NK-92 treated with Interleukin-12 subunit alpha and Interleukin-12 subunit beta, amount 100 ng/mL, for 24 hours (cell line): Measurements from ENCODE around the gene KDM1B.
A peak's percentile ranks its signal among the peaks of the same experiment; 100 is the strongest.
"Not testable (repeated sequence)": the region's sequence is repeated elsewhere in the genome, so short reads cannot be mapped to it uniquely, and the experiment has no call there.

ENCODE experiments used
- DNase-seq: peaks from one replicate; lab custom pipeline; 2025; lab: John Stamatoyannopoulos, UW

KDM1B gene

DNA sequence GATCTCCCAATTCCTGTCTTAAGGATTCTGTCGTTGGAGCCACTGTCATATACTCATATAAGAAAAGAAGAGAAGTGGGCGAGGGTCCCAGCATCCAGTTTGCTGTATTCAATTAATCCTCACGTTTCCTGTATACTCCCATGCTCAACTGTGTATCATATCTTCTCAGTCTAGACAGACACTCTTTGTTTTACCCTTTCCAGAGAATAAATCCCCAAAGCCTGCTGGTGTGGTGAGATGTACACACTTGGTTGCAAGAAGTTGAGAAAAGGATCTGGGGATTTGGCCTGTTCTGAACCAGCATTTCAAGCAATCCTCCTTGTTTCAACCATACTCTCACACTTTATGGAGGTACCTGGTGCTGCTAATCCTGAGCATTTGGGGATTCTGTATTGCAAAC, 3.4 kb upstream of the KDM1B start:
- no peak for DNase-seq

DNA sequence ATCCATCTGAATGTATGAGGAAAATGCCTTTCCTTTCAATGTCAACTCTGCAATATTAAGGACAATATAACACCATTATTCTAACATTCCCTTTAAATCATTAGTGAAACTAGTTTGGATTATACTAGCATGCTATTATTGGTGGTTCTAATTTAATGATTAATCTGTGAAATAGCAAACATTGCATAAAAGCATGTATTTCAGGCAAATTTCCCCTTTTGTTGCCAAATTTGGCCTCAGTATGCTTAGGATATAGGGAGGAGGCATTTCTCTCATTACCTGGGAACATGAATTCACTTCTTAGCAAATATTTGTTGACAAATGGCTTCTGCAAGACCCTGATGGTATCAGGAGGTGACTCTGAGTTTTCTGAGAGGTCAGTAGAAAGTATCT, 1.9 kb upstream of the KDM1B start:
- no peak for DNase-seq

DNA sequence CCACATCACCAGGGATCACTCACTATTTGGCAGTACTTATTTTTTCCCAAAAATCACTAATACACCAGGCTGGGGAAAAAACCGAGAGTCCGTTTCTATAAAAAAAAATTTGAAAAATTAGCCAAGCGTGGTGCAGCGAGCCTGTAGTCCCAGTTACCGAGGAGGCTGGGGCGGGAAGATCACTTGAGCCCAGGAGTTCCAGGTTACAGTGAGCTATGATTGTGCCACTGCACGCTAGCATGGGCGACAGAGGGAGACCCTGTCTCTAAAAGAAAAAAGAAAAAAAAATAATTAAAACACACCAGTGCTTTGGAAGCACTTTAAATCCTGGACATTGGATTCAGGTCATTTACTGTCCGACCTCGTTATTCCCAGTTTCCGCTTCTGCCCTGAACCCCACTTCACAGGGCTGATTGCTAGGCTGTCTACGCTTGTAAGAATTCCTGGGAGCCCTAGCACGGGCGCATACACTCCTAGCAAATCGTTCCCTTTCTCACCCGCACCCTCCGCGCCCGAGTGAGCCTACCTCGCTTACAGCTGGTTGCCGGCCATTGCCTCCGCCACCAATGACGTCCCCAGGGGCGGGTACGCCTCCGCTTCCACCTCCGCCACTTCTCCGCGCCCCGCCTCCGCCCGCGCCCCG, 594 bp upstream of the KDM1B start, which contains the start of gene TPMT:
TSS of gene TPMT (minus strand) at position 571 of the 643 bp plus-strand sequence. CDS start 5,950 bp downstream, outside the sequence.
- DNase-seq, result no peak

DNA sequence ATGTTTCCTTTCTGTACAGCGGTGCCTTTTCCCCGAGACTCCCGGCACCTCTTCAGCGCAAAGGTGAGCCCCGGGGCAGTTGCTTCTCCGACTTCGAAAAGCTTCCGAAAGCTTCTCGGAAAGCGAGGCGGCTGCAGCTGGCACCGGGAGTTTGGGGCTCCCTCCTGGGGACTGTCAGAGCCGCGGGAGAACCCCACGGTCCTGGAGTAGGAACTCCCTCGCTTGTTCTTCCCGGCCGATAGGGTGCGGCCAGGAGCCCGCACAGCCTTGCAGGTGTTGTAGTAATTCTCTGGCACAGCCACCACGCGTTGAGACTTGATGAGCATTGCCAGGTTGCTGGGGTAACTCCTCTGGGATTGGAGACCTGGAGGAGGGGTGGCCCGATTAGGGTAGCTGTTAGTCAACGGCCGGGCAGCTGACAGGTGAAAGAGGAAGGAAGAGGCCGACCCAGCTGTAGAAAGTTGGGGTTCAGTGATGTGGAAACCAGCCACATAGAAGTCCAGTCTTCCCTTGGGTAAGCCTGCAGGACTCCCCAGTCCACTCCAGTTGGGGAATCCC, 721 bp downstream of the KDM1B start:
- DNase-seq, result peak; percentile 43

GRCh38 chr6:18160911-18161310, 5.7 kb downstream of the KDM1B start:
- DNase-seq, result no peak

DNA sequence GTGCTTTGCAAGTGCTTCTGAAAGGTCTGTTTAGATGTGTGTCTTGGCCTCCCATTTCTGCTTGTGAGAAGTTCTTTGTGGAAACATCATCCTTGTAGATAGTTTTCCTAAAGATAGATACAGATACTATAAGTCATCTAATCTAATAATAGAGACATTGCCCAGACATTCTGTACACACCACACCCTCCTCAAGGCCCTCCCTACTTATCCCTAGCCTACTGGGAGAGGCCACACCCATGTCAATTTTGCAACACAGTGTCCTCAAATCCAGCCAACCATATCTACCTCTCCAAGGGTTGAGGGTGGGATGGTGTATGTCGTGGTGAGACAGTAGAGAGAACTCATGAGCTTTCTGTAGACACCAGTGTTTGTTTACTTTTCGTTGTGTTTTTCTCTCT, 6.2 kb downstream of the KDM1B start:
- DNase-seq, result no peak

DNA sequence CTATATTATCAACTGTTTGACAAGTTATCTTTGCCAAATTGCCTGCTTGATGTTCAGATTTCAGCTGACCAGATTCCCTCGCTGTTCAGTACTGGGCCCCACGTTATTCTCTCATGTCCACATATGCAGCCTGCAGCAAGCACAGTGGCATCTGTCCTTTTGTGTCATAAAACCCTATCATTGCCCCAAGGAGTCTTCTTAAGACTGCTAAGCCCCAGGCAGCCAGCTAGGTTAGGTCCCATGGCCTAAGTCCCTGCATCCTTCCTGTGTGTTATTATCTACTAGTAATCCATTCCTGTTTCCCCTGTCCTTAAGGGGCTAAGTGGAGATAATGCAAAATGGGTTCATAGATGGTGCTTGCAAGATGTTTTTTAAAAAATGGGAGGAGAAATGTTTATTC, 7.2 kb downstream of the KDM1B start:
- no peak for DNase-seq

- no peak for DNase-seq
Measured at GRCh38 chr6:18165751-18166150, 10.5 kb downstream of the KDM1B start.

- DNase-seq, result no peak
Measured at GRCh38 chr6:18166312-18167036, 11.3 kb downstream of the KDM1B start.

GRCh38 chr6:18168264-18168663, 13.0 kb downstream of the KDM1B start:
- DNase-seq, result no peak

DNA sequence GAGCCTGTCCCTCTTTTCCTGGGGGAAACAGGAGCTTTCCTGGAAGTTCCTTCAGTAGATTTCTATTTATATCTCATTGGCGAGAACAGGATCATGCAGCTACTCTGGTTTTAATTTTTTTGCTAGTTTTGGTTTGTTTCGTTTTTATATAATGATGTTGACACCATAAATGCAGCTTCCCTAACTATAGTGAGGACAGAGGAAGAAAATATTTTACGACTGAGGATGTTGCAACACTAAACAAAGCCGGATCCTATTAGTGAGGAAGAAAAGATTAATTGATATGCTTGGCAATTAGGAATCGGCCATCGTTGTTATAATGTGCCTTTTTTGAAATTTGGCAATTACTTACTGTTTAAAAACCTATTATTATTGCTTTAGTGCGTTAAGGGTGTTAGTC, 16.6 kb downstream of the KDM1B start:
- no peak for DNase-seq

DNA sequence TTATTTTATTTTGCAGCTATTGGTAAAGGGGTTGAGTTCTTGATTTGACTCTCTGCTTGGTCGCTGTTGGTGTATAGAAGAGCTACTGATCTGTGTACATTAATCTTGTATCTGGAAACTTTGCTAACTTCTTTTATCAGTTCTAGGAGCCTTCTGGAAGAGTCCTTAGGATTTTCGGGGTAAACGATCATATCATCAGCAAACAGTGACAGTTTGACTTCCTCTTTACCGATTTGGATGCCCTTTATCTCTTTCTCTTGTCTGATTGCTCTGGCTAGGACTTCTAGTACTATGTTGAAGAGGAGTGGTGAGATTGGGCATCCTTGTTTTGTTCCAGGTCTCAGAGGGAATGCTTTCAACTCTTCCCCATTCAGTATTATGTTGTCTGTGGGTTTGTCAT, 21.0 kb downstream of the KDM1B start:
- not testable (repeated sequence) for DNase-seq

- DNase-seq, result no peak
Measured at GRCh38 chr6:18177286-18177965, 22.2 kb downstream of the KDM1B start.

DNA sequence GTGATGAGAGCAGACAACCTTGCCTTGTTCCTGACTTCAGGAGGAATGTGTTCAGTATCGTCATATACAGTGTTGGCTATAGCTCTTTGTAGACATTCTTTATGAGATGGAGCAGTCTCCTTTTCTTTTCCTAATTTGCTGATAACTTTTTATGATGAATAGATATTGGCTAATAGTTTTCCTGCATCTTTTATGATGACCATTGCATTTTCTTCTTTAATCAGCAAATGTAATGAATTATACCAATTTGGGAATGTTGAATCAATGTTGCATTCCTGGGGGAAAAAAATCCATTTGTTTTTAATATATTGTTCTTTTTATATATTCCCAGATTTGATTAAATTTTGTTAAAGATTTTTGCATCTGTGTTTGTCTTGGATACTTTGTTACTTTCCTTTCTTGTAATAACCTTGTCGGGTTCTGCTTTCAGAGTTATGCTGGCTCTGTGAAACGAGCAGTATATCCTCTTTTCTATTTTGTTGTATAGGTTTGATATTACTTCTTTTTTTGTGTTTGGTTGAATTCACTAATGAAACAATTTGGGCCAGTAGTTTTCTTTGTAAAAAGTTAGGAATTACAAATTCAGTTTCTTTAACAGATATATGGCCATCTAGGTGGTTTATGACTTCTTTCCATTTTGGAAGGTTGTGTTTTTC, 23.9 kb downstream of the KDM1B start:
- no peak for DNase-seq

GRCh38 chr6:18179770-18180356, 24.6 kb downstream of the KDM1B start:
- no peak for DNase-seq

DNA sequence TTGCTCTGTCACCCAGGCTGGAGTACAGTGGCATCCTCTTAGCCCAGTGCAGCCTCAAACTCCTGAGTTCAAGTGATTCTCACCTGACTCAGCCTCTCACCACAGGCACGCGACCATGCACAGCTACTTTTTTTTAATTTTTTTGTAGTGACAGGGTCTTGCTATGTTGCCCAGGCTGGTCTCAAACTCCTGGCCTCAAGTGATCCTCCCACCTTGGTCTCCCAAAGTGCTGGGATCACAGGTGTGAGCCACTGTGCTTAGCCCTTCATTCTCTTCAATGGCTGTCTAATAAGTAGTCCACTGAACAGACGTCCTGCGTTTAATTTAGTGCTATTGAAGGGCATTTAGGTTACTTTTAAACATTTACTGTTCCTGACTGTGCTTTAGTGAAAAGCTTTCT, 27.3 kb downstream of the KDM1B start:
- no peak for DNase-seq

GRCh38 chr6:18183766-18184165, 28.5 kb downstream of the KDM1B start:
- no peak for DNase-seq

DNA sequence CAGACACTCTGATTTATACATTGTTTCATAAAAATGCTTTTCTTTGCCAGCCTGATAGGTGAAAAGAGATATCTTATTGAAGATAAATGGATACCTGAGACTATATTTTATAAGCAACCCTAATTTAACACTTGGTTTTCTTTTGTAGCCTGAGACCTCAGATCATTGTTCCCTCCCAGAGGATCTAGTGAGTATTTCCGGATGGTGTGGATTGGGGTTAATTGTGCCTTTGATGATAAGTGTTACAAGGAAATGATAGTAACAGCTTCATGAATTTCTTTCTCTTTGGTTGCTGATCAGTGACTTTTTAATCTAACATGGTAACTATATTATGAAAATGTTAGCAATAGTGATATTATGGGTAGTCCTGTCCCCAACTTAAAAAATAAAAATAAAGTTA, 30.4 kb downstream of the KDM1B start:
- DNase-seq, result no peak

GRCh38 chr6:18186033-18186432, 30.8 kb downstream of the KDM1B start:
- DNase-seq, result no peak

GRCh38 chr6:18186540-18187250, 31.5 kb downstream of the KDM1B start:
- no peak for DNase-seq

DNA sequence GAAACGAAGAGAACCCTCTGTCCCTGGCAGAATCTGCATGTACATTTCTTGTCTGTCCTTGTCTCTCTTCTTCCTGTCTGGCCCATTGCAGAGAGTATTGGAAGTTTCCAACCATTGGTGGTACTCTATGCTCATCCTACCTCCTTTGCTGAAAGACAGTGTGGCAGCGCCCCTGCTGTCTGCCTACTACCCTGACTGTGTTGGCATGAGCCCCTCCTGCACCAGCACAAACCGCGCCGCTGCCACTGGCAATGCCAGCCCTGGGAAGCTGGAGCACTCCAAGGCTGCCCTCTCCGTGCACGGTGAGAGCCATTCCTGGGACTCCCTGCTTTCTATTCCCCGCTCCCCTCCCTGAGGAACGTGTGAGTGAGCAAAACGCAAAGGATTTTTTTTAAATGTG, 32.5 kb downstream of the KDM1B start:
- DNase-seq, result no peak
